HG03045 (cell line): Measurements from ENCODE around the gene ABCC3.
"Not testable (repeated sequence)": the region's sequence is repeated elsewhere in the genome, so short reads cannot be mapped to it uniquely, and the experiment has no call there.

Source experiments
- ATAC-seq: cut with Tn5 transposase; IDR thresholded peaks from one replicate; pipeline ENCODE4 v1.9.1; 2021; ENCODE audit warnings: mild to moderate bottlenecking, moderate library complexity; ENCODE audit not compliant: unreplicated experiment

Gene ABCC3

GRCh38 chr17:50665838-50666237, 31.2 kb downstream of the ABCC3 start:
- no peak for ATAC-seq

- no peak for ATAC-seq
Measured at GRCh38 chr17:50666316-50666715, 31.6 kb downstream of the ABCC3 start.

- ATAC-seq: no peak
Measured at GRCh38 chr17:50667259-50668024, 32.8 kb downstream of the ABCC3 start.

GRCh38 chr17:50668025-50668837, 33.5 kb downstream of the ABCC3 start:
- ATAC-seq: no peak

GRCh38 chr17:50668838-50669581, 34.3 kb downstream of the ABCC3 start:
- no peak for ATAC-seq

- ATAC-seq: no peak
Measured at GRCh38 chr17:50672071-50672470, 37.4 kb downstream of the ABCC3 start.

GRCh38 chr17:50672831-50673551, 38.3 kb downstream of the ABCC3 start:
- ATAC-seq: no peak

- ATAC-seq: no peak
Measured at GRCh38 chr17:50675190-50675589, 40.5 kb downstream of the ABCC3 start.

- no peak for ATAC-seq
Measured at GRCh38 chr17:50675627-50676026, 40.9 kb downstream of the ABCC3 start.

- no peak for ATAC-seq
Measured at GRCh38 chr17:50676065-50676975, 41.6 kb downstream of the ABCC3 start.

- ATAC-seq: no peak
Measured at GRCh38 chr17:50677851-50678375, 43.2 kb downstream of the ABCC3 start.

GRCh38 chr17:50679008-50679544, 44.4 kb downstream of the ABCC3 start:
- no peak for ATAC-seq

- ATAC-seq: no peak
Measured at GRCh38 chr17:50680126-50680525, 45.4 kb downstream of the ABCC3 start.

- ATAC-seq: not testable (repeated sequence)
Measured at GRCh38 chr17:50680543-50681262, 46.0 kb downstream of the ABCC3 start.

- ATAC-seq: no peak
Measured at GRCh38 chr17:50681263-50682200, 46.9 kb downstream of the ABCC3 start.

GRCh38 chr17:50682441-50682840, 47.8 kb downstream of the ABCC3 start:
- ATAC-seq: no peak

- ATAC-seq: no peak
Measured at GRCh38 chr17:50682938-50683337, 48.3 kb downstream of the ABCC3 start.
